GM12878 (cell line): Measurements from ENCODE around the gene IL1RAPL1. TPM values are rescaled to one million over a fixed set of nuclear protein-coding genes. Genes with fewer than 3 reads are reported as not detected.

Experiments used
- ASH2L ChIP-seq: fragments of 300-600, 200-600 bp; sonication (generic); IDR thresholded peaks from 2 replicates; pipeline ENCODE4 v1.6.1; 2017; ENCODE audit warnings: low read depth, mild to moderate bottlenecking, borderline replicate concordance
- CEBPB ChIP-seq, 2 experiments: fragments of 150-350 bp in 1 of 2; IDR thresholded peaks; 2 replicates each; pipeline ENCODE4 v1.6.1; 2012 to 2014; ENCODE audit warnings: low read depth in 2 of 2, low read length in 2 of 2, borderline replicate concordance in 1 of 2, inconsistent platforms in 1 of 2
- IKZF1 ChIP-seq: fragments of 450-650 bp; conservative IDR thresholded peaks from 2 replicates; pipeline ENCODE4 v1.6.1; 2017; ENCODE audit warnings: antibody characterized with exemption, mild to moderate bottlenecking
- WRNIP1 ChIP-seq: IDR thresholded peaks from 2 replicates; pipeline ENCODE4 v1.6.1; 2011; ENCODE audit warnings: low read depth, low read length, improper control_type of control experiment, borderline replicate concordance
- ZNF274 ChIP-seq: IDR thresholded peaks from one replicate; pipeline ENCODE4 v1.8.0; 2011; ENCODE audit not compliant: insufficient read length, insufficient read depth
- polyA plus RNA-seq, 11 experiments: library from polyadenylated mRNA; depleted of rRNA in 4 of 11; unstranded in 6 of 11; stranded (reverse) in 5 of 11; fragments of >200 nt; fragmentation: Nextera tagmentation in 4 of 11; fragmentation: Illumina TruSeq in 1 of 11; extraction: Ambion mirVana in 4 of 11; extraction: Trizol in 1 of 11; gene quantifications; 1 replicate in 1 of 11; 2 replicates in 10 of 11; pipeline versions ENCODE4 v1.2.1 to v1.2.3, GENCODE V29; 2011 to 2016; ENCODE audit warnings: inconsistent platforms in 2 of 11, missing spikeins in 2 of 11, low read depth in 1 of 11
- total RNA-seq, 4 experiments: library from RNA; depleted of rRNA in 3 of 4; stranded (reverse); fragments of >200 nt in 3 of 4; fragmentation: Illumina TruSeq in 1 of 4; extraction: Trizol in 1 of 4; gene quantifications; 2 replicates each; pipeline versions ENCODE4 v1.2.1 to v1.2.3, GENCODE V29; 2013 to 2021
- TF ChIP-seq, protein P1 (sequence below): IDR thresholded peaks from 2 replicates; pipeline ENCODE4 v1.6.1; 2012; ENCODE audit warnings: low read depth, low read length, improper control_type of control experiment
- TF ChIP-seq, protein P2 (sequence below): IDR thresholded peaks from 2 replicates; pipeline ENCODE4 v1.6.1; 2012; ENCODE audit warnings: improper control_type of control experiment, low read depth, low read length; ENCODE audit not compliant: insufficient replicate concordance
- TF ChIP-seq, protein P3 (sequence below): fragments of 450-650 bp; IDR thresholded peaks from 2 replicates; pipeline ENCODE4 v1.6.1; 2017; ENCODE audit warnings: mild to moderate bottlenecking

IL1RAPL1 gene
- total and polyA plus RNA-seq, 10 of the 15 experiments (the other 5 are each of a cell fraction or from before 2014, with no cell fraction given) = not detected

DNA sequence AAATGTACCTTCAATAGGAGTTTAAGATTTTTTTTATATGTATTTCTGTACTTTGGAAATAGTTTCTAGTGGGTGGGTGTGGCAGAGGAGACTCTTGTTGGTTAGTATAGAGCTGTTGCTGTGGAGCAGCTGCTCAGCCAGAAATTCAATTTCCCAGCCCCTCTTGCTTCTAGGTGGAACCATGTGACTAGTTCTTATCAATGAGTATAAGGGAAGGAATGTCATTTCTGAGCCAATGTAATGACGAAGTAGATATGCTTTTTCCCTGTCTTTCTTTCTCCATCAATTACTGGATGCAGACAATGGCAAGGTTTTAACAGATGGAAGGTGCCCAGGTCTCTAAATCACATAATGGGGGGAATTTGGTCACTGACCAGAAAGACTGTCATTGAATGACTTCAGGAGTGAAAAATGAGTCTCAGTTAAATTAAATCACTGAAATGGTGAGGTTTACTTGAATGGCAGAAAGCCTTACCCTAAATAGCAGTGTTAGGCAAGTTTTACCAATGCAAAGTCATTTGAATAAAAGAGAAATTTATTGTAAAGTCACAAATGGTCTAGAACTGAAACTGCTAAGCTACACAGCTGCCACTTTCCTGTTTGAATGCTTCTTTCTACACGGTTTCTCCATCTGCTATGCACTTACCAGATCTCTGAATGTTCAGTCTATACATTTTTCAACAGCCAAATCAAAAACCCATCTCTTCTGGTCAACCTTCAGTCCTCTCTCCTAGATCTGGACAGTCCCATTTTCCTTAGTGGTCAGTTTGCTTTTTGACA is 832.7 kb downstream of the IL1RAPL1 start (continued):
- no peak for TF ChIP-seq WRNIP1
- TF ChIP-seq CEBPB (IDR thresholded peaks at IDR 0.05; ENCODE audit: borderline replicate concordance in 1 of 2, low read depth in 2 of 2, low read length in 2 of 2) = no peak
- TF ChIP-seq IKZF1 = no peak
- TF ChIP-seq, protein P1, sequence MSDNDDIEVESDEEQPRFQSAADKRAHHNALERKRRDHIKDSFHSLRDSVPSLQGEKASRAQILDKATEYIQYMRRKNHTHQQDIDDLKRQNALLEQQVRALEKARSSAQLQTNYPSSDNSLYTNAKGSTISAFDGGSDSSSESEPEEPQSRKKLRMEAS = no peak
- no peak for TF ChIP-seq ASH2L
- no peak for TF ChIP-seq ZNF274
- TF ChIP-seq, protein P2, sequence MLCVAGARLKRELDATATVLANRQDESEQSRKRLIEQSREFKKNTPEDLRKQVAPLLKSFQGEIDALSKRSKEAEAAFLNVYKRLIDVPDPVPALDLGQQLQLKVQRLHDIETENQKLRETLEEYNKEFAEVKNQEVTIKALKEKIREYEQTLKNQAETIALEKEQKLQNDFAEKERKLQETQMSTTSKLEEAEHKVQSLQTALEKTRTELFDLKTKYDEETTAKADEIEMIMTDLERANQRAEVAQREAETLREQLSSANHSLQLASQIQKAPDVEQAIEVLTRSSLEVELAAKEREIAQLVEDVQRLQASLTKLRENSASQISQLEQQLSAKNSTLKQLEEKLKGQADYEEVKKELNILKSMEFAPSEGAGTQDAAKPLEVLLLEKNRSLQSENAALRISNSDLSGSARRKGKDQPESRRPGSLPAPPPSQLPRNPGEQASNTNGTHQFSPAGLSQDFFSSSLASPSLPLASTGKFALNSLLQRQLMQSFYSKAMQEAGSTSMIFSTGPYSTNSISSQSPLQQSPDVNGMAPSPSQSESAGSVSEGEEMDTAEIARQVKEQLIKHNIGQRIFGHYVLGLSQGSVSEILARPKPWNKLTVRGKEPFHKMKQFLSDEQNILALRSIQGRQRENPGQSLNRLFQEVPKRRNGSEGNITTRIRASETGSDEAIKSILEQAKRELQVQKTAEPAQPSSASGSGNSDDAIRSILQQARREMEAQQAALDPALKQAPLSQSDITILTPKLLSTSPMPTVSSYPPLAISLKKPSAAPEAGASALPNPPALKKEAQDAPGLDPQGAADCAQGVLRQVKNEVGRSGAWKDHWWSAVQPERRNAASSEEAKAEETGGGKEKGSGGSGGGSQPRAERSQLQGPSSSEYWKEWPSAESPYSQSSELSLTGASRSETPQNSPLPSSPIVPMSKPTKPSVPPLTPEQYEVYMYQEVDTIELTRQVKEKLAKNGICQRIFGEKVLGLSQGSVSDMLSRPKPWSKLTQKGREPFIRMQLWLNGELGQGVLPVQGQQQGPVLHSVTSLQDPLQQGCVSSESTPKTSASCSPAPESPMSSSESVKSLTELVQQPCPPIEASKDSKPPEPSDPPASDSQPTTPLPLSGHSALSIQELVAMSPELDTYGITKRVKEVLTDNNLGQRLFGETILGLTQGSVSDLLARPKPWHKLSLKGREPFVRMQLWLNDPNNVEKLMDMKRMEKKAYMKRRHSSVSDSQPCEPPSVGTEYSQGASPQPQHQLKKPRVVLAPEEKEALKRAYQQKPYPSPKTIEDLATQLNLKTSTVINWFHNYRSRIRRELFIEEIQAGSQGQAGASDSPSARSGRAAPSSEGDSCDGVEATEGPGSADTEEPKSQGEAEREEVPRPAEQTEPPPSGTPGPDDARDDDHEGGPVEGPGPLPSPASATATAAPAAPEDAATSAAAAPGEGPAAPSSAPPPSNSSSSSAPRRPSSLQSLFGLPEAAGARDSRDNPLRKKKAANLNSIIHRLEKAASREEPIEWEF = no peak
- TF ChIP-seq, protein P3, sequence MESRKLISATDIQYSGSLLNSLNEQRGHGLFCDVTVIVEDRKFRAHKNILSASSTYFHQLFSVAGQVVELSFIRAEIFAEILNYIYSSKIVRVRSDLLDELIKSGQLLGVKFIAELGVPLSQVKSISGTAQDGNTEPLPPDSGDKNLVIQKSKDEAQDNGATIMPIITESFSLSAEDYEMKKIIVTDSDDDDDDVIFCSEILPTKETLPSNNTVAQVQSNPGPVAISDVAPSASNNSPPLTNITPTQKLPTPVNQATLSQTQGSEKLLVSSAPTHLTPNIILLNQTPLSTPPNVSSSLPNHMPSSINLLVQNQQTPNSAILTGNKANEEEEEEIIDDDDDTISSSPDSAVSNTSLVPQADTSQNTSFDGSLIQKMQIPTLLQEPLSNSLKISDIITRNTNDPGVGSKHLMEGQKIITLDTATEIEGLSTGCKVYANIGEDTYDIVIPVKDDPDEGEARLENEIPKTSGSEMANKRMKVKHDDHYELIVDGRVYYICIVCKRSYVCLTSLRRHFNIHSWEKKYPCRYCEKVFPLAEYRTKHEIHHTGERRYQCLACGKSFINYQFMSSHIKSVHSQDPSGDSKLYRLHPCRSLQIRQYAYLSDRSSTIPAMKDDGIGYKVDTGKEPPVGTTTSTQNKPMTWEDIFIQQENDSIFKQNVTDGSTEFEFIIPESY = no peak
